GM19397 (cell line): ENCODE measurements around the gene FOXP1.

Experiments used
- ATAC-seq: cut with Tn5 transposase; IDR thresholded peaks from one replicate; pipeline ENCODE4 v1.9.1; 2021; ENCODE audit warnings: mild to moderate bottlenecking, moderate library complexity; ENCODE audit not compliant: unreplicated experiment

The FOXP1 gene

DNA sequence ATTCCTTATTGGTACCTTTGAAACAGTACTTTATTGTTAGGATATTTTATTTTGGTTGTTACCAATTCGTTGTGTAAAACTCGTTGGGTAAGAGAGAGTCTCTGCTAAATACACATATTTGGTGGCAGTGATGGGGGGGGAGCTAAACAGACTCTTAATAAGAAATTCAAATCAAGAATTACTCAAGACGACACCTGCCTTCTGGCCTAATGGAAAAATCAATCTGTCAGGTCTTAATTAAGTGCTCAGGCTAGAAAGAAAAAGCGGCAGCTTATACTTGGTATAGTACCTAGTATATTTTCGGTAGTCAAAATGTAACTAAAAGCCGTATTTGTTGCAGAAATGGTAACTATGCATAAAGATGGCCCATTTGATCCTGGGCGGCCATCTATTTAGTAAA, 18.2 kb downstream of the FOXP1 start:
- no peak for ATAC-seq

DNA sequence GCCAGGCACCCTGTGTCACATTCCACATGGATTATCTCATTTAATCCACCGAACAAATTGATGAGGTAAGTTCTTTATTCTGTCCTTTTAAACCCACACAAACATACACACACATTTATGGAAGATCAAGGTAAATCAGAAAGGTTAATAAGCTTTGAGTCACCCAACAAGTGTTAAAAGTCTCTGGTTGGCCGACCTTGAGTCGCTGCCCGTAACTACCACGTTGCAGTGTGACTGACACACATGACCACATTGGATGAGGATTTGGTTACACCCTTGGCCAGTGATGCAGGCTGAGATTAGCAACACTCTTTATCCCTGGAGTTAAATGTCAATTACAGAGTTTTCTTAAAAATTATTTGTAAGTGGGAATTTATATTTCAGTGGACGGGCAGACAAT, 19.2 kb downstream of the FOXP1 start:
- ATAC-seq, result peak; percentile 46

DNA sequence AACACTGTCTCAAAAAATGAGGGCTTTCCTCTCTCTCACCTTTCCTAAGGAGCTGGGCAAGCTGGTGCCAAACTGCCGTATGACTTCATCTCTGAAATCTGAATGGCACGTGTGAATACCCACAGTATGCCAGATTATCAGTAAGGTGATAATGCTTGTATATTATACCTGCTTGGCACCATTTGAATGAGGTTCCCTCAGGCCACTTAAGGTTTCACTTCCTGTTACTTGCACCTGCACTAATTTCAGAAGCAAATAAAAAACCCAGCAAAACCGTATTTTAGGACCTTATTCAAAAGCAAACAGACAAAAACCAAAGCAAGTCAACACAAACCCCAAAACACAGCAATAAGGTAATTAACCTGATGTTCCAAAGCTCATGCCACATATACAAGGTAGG, 19.7 kb downstream of the FOXP1 start:
- ATAC-seq, result peak; percentile 78

DNA sequence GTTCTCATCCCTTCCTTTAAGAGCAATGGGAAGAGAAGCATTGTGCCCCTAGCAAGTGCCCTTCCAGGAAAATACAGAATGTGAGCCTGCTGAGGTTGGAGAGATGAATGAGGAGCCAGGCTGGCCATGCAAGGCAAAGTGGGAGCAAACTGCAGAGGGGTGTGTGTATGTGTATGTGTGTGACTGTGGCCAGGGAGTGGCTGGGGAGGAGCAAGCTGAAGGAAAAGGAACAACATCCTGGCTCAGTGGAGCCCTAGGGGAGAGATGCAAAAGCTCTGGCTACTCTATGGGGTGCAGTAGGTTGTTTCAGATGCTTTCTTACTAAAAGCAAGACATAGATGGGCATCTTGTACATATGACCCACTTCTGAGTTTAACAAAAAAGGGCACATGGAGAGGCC, 20.6 kb downstream of the FOXP1 start:
- no peak for ATAC-seq

DNA sequence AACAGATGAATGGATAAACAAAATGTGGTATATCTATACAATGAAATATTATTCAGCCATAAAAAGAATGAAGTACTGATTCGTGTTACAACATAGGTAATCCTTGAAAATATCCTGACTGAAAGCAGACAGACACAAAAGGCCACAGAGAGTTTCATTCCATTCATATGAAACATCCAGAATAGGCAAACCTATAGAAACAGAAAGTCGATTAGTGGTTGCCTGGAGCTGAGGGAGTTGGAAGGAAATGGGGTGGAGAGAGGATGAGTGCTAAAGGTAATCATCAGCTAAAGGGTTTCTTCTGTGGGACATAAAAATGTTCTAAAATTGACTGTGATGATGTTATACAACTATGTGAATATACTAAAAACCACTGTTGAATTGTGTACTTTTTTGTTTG, 22.9 kb downstream of the FOXP1 start:
- no peak for ATAC-seq

DNA sequence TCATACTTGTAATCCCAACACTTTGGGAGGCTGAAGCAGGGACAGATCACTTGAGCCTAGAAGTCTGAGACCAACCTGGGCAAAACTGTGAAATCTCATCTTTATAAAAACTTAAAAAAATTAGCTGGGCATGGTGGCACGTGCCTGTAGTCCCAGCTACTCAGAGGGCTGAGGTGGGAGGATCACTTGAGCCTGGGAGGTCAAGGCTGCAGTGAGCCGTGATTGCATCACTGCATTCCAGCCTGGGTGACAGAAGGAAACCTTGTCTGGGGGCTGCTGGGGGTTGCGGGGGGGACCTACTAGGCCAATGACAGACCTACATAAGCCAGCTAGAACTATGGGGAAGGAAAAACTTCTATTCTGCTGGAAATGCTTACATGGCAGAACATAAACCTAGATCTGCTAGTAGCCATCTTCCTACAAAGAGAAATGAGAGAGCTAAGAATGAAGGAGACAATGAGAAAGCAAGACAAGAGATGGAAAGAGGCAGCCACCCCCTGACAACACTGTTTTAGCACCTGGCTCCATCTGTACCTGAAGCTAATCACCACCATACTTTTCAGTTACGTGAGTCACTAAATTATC, 23.9 kb downstream of the FOXP1 start:
- no peak for ATAC-seq

DNA sequence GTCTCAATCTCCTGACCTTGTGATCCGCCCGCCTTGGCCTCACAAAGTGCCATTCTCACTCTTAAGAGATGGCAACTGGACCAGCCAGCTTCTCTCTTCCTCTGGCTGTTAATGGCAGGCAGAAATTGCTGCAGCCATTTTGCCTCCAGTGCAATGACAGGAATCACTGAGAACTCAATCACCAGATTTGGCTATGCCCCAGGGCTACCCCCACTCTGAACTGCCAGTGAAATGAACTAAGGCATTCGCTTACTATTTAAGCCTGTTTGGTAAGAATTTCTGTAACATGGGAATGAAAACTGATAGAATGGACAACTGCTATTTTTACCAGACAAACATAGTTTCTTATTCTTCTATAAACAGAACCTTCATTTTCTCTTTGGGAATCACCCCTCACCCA, 24.5 kb downstream of the FOXP1 start:
- ATAC-seq, result no peak

DNA sequence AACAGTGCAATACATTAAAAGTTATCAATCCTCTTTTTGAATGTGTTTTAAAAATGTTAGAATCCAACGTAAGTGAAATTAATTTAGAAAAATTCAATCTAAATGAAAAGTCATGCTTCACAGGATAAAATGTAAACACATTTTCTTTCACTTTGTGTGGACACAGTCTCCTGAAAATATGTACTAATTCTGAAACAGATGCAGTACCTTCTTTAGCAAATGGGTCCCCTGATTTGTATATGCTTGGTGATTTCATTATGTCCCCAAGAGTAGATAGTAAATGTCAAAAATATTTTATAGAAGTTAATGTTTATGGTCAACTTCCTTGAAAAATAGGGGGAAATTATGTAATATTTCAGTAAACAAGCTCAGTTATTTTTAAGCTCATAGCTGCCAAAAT, 28.9 kb downstream of the FOXP1 start:
- no peak for ATAC-seq

DNA sequence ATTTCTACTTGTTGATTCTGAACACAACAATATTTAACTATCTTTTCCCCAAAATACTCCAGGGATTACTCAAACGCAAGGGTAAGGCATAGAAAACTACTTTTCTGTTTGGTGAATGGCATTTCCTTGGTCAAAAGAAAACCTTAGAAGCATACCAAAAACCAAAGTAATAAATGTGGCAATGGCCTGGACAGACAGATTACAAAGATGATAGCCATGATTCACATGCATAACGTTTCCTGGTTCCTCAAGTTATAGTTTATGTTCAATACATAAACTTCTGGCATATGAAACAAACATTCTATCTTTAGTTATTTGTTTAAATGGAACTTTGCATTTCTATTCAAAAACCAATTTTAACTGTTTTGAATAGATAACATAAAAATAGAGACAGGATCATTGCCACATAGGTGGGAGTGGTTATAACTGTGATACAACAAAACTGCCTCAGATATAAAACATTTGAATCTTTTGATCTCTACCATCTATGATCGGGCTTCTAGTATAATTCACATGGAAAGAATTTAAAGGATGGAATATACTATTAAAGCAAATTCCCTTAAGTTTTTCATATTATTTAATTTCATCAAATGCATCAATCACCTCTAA, 32.1 kb downstream of the FOXP1 start:
- ATAC-seq, result no peak

DNA sequence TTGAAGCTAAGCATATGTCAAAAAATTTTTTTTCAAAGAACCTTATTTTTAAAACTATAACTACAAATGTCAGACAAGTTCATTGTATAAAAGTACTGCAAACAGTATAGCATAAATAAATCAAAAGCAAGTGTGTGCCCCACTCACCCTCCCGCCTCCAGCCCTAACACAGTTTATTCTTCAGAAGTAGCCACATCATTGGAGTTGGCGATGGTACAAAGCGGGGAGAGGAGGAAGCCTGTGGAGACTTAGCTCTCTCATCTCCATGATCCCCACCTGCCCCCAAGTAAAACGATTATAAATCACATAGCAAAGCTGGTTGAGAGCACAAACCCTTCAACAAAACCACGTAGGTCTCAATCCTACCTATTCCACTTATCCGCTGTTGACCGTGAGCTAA, 33.6 kb downstream of the FOXP1 start:
- ATAC-seq, result no peak

DNA sequence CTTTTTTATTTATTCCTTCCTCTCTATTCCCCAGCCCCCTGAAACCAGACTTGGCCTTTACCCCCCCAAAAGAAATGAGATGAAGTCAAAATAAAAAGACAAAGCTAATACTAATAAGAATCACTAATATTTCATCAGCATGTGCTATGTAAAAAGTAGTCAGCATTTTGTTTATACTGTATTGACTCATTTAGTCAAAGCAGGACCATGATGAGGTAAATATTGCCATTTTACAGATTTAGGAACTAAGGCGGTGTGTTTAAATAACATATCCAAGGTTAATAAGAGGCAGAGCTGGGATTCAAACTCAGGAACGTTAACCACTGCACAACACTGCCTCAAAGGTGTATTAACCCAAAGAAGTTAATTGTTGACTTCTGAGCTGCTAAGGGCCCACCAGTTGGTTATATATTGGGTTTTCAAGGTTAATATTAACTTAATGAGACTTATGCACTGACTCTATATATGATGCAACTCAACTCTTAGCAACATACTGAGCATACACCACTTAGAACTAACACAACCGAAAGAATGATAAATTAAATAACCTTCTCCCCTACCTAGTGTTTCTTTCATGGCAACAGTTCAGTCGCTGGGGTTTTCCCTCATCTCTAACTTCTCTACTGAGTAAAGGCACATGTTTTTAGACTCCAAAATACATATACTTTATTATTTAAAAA, 34.7 kb downstream of the FOXP1 start:
- ATAC-seq, result peak; percentile 89

DNA sequence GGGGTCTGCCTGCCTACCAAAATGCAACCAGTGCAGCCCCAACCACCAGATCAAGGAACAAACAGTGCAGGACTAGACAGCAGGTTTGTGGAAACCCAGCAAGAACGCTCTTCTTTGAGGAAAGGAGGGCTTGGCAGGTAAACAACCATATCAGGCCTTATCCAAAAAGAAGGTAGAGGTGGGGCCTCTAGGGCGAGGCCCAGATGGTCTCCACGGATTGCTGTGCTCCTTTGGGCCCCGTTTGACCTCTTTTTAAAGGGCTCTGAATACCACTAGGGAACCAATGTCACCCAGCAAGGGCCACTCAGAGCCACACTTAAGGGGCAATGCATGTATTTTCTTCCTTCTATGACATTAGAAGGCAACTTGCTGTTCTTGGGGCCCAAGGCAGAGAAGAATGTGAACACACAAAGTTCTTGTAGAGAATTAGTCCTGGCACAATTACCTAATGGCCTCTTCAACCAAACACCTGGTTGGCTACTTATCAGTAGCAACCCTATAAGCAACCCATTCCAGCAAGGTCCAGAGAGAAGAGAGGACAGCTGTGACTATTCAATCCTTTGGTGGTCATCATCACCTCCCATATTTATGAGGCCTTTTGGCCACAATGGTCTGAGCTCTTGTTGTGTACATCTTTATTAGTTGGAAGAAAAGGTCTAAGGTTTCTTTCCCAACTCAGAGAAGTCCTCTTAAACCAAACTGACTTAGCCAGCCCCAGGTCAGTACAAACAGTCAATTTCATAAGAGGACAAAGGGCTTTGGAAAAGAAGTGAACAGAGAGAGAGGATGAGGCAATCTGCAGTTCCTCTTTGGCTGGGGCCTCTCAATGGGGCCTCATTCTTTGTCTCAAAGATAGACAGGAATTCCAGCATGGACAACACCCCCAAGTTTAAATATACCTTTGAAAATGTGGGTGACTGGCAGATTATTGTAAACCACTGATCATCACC, 36.0 kb downstream of the FOXP1 start:
- ATAC-seq, result no peak

DNA sequence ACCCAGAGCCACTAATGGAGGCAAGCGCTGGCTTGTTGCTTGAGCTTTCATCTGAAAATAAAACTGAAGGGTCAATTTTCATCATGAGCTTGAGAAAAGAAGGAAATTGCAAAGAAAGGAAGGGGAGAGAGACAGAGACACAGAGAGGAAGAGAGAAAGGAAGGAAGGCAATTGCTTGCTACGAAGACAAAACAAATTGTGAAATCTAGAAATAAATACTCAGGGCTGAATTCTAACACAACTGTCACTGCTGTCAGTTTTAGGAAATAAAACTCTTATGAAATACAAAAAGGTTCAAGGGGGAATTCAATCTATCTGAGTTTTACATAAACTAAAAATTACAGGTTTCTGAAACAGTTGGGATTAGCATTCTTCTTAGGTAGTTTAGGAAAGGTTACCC, 36.7 kb downstream of the FOXP1 start:
- ATAC-seq, result no peak

DNA sequence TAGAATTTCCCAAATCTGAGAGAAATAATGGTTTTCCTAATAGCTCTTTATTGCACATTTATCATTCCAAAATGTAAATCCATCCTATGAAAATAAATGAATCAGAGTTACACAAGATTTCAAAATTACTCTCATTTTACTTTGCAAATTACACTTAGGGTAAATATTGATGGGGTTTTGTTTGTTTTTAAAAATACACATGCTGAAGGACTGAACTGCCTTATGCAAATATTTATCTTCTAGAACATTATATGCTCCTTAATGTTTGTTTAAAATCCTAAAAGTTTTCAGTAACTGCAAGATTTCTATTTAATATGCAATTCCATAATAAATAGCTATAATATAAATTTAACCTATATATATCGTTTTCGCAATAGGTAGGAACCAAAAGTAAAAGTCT, 38.2 kb downstream of the FOXP1 start:
- no peak for ATAC-seq

DNA sequence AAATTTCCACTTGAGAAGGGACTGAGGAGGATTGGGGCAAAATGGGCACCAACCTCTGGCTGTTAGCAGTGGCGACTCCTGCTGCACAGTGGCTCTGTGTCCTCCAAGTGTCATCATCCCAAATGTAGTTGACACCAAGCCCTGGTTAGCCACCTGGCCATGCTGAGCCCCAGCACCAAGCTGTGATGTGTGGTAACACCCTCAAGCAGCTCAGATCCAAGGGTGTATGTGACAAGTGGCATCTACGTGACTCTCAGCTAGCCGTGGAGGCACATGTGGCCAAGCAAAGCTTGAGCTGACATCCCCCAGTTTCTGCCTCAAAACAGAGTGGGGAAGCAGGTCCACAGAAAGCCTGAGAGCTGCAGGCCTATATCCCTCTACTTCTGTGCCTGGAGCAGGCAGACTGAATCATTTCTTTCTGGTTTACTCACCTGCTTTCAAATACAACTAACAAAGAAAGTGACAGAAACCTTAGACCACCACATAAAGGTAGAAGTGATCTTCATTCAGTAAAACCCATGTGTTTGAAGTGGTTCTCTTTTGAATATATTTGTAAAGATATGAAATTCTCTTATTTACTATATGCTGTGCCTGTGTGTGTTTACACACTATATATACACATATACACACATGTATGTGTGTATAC, 40.0 kb downstream of the FOXP1 start:
- no peak for ATAC-seq

DNA sequence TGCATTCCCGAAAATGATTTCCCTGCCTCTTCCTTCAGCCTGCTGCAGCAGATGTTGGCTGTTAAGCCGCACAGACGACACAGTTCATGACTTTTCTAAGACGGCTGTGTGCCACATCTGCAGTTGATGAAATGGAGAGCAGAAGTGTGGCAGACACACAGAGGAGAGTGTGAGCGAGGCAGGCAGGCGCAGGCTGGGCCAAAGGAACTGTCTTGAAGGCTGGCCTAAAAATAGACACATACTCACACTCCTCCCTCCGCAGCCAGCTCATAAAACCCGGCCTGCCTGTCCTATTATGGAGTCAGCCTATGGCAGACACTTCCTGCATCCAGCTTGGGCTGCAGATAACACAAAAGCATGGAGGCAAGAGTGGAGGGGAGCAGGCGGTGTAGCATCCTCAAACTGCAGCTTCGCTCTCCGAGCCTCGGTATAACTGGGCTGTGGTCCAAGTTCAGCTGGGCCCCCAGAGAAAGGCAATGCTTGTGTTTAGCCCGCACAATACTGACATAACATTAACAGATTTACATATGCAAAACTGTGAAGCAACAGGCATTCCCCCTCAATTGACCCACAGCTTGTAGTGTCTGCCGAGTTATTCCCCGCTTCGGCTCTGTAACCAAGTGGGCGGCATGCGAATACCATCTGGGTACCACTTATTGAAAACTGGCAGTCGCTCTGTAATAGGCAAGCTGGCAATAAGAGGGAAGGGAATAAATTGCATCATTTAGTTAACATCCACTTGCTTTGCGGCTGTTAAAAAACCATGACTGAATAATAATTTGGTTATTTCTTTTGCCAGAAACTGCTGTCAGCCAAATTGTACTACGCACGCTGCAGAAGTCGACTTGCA, 40.8 kb downstream of the FOXP1 start:
- peak; percentile 64 for ATAC-seq

DNA sequence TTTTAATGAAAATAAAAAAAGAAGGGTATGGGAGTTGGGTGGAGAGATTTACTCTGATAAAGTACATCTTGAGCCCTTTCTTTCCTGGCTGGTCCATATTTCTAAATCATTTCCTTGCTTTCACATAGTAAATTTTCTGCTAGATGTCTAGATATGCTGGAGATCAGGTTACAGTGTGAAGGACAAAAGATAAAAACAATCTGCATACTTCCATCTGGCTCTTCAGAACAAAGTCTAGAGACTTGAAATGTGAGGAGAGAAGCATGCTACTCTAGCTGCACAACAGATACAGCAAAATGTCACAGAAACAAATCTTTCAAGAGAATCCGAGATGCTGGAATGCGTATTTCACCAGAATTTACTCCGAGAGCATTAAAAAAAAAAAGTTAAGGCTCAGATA, 42.2 kb downstream of the FOXP1 start:
- no peak for ATAC-seq

DNA sequence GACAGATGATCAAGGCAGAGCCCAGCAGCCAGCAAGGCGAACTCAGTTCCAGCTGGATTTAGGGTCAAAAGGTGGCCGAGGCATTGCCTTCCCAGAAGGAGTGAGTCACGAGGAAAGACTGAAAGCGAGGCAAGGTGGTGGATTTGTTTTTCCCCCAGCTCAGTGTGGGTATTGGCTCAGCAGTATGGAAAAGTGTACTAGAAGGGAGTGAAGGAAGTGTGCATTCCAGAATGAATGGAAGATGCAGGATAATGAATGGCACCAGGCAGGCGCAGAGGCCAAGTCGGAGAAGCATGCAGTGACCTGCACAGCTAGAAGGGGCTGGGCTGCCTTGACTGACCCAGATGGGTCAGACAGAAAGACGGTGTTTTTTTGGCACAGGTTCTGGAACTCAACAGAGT, 46.3 kb downstream of the FOXP1 start:
- ATAC-seq, result no peak

DNA sequence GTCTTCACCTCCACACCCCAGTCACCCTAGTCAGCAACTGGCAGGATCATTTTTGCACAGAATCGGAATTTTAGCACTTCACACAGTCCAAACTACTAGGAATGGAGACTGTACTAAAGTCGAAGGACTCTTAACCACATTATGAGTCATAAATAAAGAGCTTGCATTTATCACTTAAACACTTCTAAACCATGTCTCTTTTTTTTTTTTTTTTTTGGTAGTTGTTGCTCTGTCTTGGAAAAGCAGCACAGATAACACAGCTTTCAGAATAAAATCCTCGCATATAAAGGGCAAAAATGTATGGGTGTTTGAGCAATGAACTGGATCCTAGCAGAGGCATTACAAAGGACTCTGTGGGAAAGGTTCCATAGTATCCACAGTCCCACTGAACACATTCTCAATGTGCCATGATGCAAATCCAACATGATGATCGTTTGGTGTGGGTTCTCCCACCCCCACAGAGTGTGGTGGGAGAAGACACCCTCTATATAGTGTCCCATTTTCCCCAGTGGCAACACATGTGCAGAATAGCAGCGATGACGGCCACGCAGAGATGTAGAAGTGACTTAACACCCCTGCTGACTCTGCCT, 47.1 kb downstream of the FOXP1 start:
- ATAC-seq, result no peak

DNA sequence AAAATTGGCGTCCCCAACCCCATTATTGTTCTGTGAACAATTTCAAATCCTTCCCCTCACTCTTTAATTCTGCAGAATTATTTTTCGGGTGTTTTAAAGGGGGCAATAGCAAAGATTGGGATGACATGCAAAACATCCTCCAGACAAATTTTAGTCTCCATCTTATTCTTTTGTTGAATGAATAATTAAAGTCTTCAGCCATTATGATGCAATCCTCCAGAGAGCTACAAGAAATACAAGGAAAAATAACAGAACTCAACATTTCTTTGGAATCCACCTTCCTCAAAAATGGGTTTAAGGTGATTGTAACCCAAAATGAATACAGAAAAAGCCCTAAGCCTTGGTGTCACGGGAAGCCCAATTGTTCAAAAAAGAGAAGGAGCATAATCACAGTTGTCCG, 49.9 kb downstream of the FOXP1 start:
- no peak for ATAC-seq
